Measurements from ENCODE around the gene FLNA. TPM values are rescaled to one million over a fixed set of nuclear protein-coding genes. Genes with fewer than 3 reads are reported as not detected.

The FLNA gene
- total and polyA plus RNA-seq, 10 of the 15 experiments (the other 5 are each of a cell fraction or from before 2014, with no cell fraction given), result 5.1 to 643 (median 171) TPM

- no peak for TF ChIP-seq PRDM15 (CRISPR knock-in tag; IDR thresholded peaks at IDR 0.05)
- no peak for TF ChIP-seq ZNF274 (IDR thresholded peaks at IDR 0.05; ENCODE audit: insufficient read depth, insufficient read length)
- TF ChIP-seq E2F4 (IDR thresholded peaks at IDR 0.05; ENCODE audit: low read depth, low read length), result no peak
- no peak for TF ChIP-seq MXI1 (IDR thresholded peaks at IDR 0.05; ENCODE audit: low read depth, low read length)
Measured at GRCh38 chrX:154315416-154315815, 59.0 kb downstream of the FLNA start (continued).

GRCh38 chrX:154313147-154313546 is 61.3 kb downstream of the FLNA start:
- Histone ChIP-seq H3K9ac (ENCODE audit: control insufficient read depth, insufficient read depth, low read length) (no peak overlapping the region), H3K79me2 (ENCODE audit: control insufficient read depth, insufficient read depth, low read length) (no peaks in the 10 kb centered on the region), H3K4me2 (ENCODE audit: control insufficient read depth, insufficient read depth) (no peak overlapping the region), H2AFZ (ENCODE audit: control insufficient read depth, low read depth, low read length) (no peak overlapping the region), H3K4me3 (no peak overlapping the region), H3K9me3 (replicated peaks; ENCODE audit: control insufficient read depth, insufficient read depth, low read length) (no peaks in the 10 kb centered on the region; the same call in 2 of the 3 replicates), H3K4me1 (ENCODE audit: control insufficient read depth, insufficient read depth, low read length) (peaks cover 7% of the 10 kb centered on the region; the same call in 1 of the 2 replicates), H4K20me1 (ENCODE audit: control insufficient read depth, insufficient read depth) (no peaks in the 10 kb centered on the region), H3K27me3 (replicated peaks in 1 of 2; ENCODE audit: control insufficient read depth in 2 of 2, insufficient read depth in 2 of 2, low read length in 1 of 2) (no peaks in the 10 kb centered on the region), H3K27ac (ENCODE audit: control insufficient read depth, insufficient read depth) (no peak overlapping the region), H3K36me3 (ENCODE audit: control insufficient read depth in 2 of 2, insufficient read depth in 2 of 2, low read length in 1 of 2) (no peaks in the 10 kb centered on the region)
- SMC1A ChIA-PET (ENCODE audit: uncharacterized antibody, unreplicated experiment), result interaction anchor here (0.8 to 1.1 kb wide), 2 partner anchors 9 to 15 kb away, joined by 3 to 4 read pairs; no protein-coding TSS in a partner anchor
- CTCF ChIA-PET, result no interaction called here
- POLR2A ChIA-PET, result interaction anchor here (0.6 kb wide), 1 partner anchor 300 kb away, joined by 3 read pairs; no protein-coding TSS in a partner anchor
- ATAC-seq, result peak; percentile 65
- RAD21 ChIA-PET (ENCODE audit: unreplicated experiment), result no interaction called here
- 31% methylated on average over 5 of the region's 5 CpGs for WGBS (ENCODE audit: insufficient coverage, insufficient replicate concordance, low lambda C conversion rate, missing lambda C conversion rate)
- in situ Hi-C loops (cut with MboI), result loop anchor here (25.0 kb wide), 1 partner anchor 176 kb away; the partner anchor contains the start of gene OPN1LW
- FAIRE-seq, result no peak
- no TSS peak for BruUV-seq (replicated peaks)
- intact Hi-C loops (cut with micrococcal nuclease; ENCODE audit: unreplicated experiment), result no loop called here
- no peak for DNase-seq (ENCODE audit: low read depth, low spot score)
- TF ChIP-seq NFYB (IDR thresholded peaks at IDR 0.05; ENCODE audit: insufficient read depth, low read depth, low read length) (peak; percentile 55), JUNB (IDR thresholded peaks at IDR 0.05) (peak; percentile 51; the same call in 1 of the 2 replicates), RUNX3 (IDR thresholded peaks at IDR 0.05; ENCODE audit: low read length) (peak; percentile 76), NR2F1 (conservative IDR thresholded peaks at IDR 0.05) (peak; percentile 69), ATF2 (IDR thresholded peaks at IDR 0.05; ENCODE audit: low read length) (no peak), TCF7 (IDR thresholded peaks at IDR 0.05; ENCODE audit: borderline replicate concordance) (no peak)

Data from GM12878 (cell line).